GM21447 (cell line): ENCODE data around the gene SETD1B.
A peak's percentile ranks its signal among the peaks of the same experiment; 100 is the strongest.

Source experiments
- ATAC-seq: cut with Tn5 transposase; IDR thresholded peaks from one replicate; pipeline ENCODE4 v1.9.1; 2021; ENCODE audit not compliant: unreplicated experiment

SETD1B gene

GRCh38 chr12:121823727-121824115, 19.9 kb downstream of the SETD1B start:
- no peak for ATAC-seq

- ATAC-seq = no peak
Measured at GRCh38 chr12:121825041-121825523, 21.3 kb downstream of the SETD1B start.

DNA sequence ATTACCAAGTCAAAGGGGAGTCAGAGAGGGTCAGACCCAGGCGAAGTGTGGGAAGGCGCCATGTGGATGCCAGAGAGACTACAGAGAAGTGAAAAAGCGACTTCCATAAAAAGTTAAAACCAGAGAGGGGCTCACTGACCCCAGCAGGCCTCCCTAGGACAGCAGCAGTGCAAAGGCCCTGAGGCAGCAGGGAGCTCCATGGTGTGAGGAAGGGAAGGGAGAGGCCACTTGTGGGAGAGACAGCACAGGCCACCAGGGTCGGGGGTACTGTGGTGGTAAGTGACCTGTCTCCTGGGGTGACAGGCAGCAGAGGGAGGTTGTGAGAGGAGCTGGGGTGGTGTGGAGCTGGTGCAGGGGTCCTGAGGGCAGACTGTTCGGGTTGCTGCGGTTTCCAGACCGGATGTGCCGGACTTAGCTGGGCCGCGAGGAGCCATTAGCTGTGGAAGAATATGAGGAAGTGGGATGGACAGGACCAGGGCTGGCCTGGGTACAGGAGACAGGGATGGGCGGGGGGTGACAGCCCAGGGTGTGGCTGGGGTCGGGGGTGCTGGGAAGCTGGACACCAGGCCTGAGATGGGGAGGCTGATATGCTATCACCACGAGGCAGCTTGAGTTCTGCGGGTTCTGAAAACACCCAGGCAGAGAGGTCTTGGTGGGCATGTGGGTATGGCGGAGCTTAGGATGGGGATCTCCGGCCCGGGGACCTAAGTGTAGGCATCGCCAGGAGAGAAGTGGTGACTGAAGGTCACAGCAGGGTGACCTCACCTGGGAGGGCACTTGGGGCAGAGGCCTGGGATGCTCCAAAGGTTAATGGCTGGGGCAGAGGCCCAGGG, 22.7 kb downstream of the SETD1B start:
- ATAC-seq = no peak

GRCh38 chr12:121827351-121828099, 23.7 kb downstream of the SETD1B start:
- no peak for ATAC-seq

- ATAC-seq = no peak
Measured at GRCh38 chr12:121828306-121828705, 24.5 kb downstream of the SETD1B start.

DNA sequence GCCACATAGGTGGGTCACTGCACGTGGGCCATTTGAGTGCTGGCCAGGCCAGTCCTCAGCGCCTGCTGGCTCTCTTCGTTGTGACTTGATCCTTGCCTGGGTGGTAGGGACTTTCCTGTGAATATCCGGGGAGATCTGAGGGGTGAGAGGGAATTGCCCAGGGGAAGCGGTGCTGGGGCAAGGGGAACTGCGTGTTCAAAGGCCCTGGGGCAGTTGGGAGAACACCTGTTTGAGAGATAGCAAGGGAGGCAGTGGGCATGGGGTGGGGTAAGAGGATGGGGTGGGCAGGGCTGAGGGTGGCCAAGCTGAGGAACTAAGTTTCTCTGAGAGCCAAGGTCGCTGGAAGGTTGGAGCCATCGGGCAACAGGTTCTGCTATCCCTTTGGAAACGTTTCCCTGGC, 25.0 kb downstream of the SETD1B start:
- ATAC-seq = no peak

DNA sequence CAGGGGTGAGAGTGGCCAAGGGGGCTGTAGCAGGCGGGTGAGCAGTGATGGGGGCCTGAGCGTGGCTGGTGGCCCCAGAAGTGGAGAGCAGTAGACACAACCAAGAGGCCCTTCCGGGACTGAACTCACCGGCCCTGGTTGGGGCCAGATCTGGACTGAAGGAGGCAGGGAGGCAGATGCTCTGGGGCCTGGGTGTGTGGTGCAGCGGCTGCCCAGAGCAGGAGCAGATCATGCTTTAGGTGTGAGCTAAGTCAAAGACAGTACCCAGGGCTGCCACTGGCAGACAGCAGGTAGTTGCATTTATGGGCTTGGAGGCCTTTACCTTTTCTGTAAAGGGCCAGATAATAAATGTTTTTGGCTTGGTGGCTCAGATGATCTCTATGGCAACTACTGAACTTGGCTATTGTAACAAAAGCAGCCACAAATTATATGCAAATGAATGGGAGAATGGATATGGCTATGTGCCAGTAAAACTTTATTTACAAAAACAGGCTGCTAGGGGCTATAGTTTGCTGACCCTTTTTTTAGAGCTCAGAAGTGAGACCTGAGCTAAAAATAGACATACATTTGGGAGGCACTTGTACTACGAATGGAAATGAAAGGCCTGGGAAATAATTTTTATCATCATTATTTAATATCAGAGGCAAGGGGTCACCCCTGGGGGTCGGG, 25.6 kb downstream of the SETD1B start:
- no peak for ATAC-seq

- ATAC-seq = no peak
Measured at GRCh38 chr12:121830134-121830533, 26.3 kb downstream of the SETD1B start.

DNA sequence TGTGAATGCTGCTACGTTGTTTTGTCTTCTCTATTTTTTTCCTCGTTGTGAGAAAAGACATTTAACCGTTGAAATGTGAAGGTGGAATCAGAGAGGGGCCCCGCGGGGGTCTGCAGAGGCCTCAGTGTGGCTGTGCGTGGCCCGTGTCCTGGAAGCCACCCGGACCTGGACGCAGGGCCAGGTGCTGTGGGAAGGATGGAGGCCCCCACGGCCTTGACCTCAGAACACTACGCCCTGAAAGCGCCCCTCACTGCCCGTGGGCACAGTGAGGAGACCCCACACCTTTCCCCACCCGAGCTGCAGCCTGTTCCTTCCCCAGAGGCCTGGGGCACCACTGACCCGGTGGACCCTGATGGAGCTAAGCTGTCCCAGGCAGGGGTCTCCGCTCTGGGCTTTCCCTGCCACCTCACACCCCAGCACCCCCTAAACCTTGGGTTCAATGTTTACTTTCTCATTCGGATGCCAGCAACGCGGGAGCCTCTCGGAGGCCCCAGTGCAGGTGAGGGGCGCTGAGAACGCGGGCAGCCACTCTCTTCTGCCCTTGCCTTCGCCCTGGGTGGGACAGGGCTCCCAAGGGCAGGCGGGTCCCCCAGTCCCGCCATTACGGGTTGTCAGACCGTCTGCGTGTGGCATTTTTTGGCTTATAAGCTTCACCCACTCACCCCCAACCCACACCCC, 26.9 kb downstream of the SETD1B start:
- ATAC-seq = no peak

GRCh38 chr12:121831571-121832245, 27.9 kb downstream of the SETD1B start:
- no peak for ATAC-seq

DNA sequence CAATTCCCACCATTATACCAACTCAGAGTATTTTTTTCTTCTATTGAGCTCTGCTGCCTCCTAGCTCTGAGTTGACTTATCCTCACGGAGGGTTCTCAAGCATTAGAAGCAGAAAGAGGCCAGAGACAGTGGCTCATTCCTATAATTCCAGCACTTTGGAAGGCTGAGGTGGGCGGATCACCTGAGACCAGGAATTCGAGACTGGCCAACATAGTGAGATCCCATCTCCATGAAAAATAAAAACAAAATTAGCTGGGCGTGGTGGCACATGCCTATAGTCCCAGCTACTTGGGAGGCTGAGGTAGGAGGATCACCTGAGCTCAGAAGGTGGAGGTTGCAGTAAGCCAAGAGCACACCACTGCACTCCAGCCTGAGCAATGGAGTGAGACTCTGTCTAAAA, 33.9 kb downstream of the SETD1B start:
- ATAC-seq = no peak

- no peak for ATAC-seq
Measured at GRCh38 chr12:121838126-121838525, 34.3 kb downstream of the SETD1B start.

DNA sequence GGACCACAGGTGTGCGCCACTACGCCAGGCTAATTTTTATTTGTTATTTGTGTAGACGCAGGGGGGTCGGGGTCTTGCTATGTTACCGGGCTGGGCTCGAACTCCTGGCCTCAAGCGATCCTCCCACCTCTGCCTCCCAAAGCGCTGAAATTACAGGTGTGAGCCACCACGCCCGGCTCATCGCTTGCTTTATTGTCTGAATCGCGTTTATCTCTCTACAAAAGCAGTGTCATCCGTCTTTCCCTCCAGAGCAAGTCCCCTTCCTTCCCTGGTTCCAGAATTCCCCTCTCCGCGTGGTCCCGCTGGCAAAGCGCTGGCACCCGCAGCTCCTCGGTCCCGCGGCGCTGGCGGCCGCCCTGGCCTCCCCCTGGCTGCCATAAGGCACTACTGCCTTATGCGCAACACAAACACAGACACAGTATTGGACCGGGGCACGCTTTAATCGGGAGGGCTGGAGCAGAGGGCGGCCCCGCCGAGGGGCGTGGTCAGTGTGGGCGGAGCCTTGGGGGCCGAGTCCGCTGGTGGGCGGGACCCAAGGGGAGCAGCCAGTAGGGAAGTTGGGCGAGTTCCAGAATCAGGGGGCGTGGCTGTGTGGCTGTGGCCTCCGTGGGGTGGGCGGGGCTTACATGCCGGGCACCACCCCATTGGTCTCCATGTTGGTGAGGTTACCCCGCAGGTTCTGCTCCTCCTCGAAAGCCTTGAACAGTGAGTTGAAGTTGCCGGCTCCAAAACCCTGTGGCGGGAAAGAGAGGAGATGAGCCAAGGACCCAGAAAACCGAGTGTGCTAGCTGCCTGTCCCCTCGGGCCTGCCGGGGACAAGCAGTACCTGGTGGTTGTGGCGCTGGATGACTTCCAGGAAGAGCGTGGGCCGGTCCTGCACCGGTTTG, 35.5 kb downstream of the SETD1B start:
- ATAC-seq = peak; percentile 87

DNA sequence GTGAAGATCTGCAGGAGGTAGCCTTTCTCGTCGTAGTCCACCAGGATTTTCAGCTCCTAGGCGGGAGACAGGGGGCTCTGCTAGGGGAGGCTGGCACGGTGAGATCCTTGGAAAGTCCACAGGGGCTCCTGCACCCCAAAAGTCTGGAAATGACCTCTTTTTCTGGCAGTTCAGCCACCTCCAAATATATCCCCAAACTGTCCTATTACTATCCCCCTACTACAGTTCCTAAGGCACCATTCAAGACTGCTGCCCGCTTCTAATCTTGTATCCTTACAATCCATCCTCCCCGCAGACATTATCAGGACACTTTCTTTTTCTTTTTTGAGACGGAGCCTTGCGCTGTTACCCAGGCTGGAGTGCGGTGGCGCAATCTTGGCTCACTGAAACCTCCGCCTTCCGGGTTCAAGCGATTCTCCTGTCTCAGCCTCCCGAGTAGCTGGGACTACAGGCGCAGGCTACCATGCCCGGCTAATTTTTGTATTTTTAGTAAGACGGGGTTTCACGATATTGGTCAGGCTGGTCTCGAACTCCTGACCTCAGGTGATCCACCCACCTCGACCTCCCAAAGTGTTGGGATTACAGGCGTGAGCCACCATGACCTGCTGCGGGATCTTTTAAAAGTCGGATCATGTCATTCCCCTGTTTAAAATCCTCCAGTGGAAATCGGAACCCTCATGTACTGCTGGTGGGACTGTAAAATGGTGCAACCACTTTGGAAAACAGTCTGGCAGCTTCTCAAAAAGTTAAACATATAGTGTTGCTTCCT, 36.4 kb downstream of the SETD1B start:
- ATAC-seq = no peak

- ATAC-seq = no peak
Measured at GRCh38 chr12:121843236-121843982, 39.6 kb downstream of the SETD1B start.

DNA sequence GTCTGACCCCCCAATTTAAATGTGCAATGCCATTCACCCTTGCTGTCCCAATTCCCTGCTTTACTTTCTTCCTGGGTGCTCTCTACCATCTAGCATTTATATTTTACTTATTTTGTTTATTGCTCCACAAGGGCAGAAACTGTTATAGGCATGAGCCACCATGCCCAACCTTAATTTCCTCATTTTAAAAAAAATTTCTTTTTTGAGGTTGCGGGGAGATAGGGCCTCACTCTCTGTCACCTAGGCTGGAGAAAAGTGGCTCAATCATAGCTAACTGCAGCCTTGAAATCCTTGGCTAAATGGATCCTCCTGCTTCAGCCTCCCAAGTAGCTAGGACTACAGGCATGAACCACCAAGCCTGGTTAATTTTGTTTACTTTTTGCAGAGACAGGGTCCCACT, 41.9 kb downstream of the SETD1B start:
- ATAC-seq = no peak

DNA sequence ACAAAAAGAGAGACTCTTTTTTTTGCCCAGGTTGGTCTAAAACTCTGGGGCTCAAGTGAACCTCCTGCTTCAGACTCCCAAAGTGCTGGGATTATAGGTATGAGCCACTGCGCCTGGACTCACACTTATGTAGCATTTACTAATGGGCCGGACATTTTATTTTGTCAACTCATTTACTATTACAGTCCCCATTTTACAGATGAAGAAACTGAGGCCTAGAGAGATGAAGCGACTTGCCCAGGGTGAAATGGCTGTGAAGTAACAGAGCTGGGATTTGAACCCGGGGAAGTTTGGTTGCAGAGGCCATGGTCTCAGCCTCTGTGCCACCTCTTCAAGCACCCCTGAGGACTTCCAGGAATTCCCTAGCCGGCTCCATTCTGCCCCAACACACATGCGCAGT, 45.4 kb downstream of the SETD1B start:
- no peak for ATAC-seq

- ATAC-seq = no peak
Measured at GRCh38 chr12:121849665-121850064, 45.9 kb downstream of the SETD1B start.
